Calu3 (cell line): ENCODE results near the gene NKD1. TPM values are rescaled to one million over a fixed set of nuclear protein-coding genes. Genes with fewer than 3 reads are reported as not detected.

Source experiments
- BruUV-seq: library from RNA; stranded (reverse); fragments of 400-500 nt; replicated peaks from 2 replicates; lab custom pipeline; 2021; lab: Mats Ljungman, UMichigan
- CTCF ChIA-PET: fragments of 300-600 bp; sonication (Branson Sonifier 250); formaldehyde crosslinking; loops from one replicate; lab custom pipeline; 2022; ENCODE audit warnings: antibody characterized with exemption; lab: Charles Lee
- DNase-seq: peaks from one replicate; pipeline ENCODE4 v3.0.0; 2022
- H3K27ac Mint-ChIP-seq: one replicate; pipeline ENCODE4 v1.8.0; 2022; ENCODE audit warnings: mixed read lengths; ENCODE audit not compliant: unreplicated experiment
- H3K27me3 Mint-ChIP-seq: one replicate; pipeline ENCODE4 v1.8.0; 2022; ENCODE audit warnings: mixed read lengths; ENCODE audit not compliant: unreplicated experiment
- H3K36me3 Mint-ChIP-seq: one replicate; pipeline ENCODE4 v1.8.0; 2022; ENCODE audit warnings: mild to moderate bottlenecking, moderate library complexity, mixed read lengths; ENCODE audit not compliant: insufficient read depth, unreplicated experiment
- H3K4me1 Mint-ChIP-seq: one replicate; pipeline ENCODE4 v1.8.0; 2022; ENCODE audit warnings: mild to moderate bottlenecking, low read depth, mixed read lengths; ENCODE audit not compliant: unreplicated experiment
- H3K4me3 Mint-ChIP-seq: one replicate; pipeline ENCODE4 v1.8.0; 2022; ENCODE audit warnings: mild to moderate bottlenecking, low read depth, moderate library complexity, mixed read lengths; ENCODE audit not compliant: unreplicated experiment
- H3K9me3 Mint-ChIP-seq: one replicate; pipeline ENCODE4 v1.8.0; 2022; ENCODE audit warnings: low read depth, mixed read lengths; ENCODE audit not compliant: unreplicated experiment
- CTCF ChIP-seq: fragments of 200-600 bp; IDR thresholded peaks from one replicate; pipeline ENCODE4 v1.8.0; 2022; ENCODE audit warnings: antibody characterized with exemption; ENCODE audit not compliant: unreplicated experiment
- intact Hi-C: fragments of 100-400 bp; cut with micrococcal nuclease; formaldehyde crosslinking; loops from one replicate; pipeline ENCODE4 v1.10.0; 2022; ENCODE audit not compliant: unreplicated experiment
- total RNA-seq: library from RNA; stranded (reverse); gene quantifications from 2 replicates; pipeline ENCODE4 v1.2.3, GENCODE V29; 2022

Gene NKD1
- total RNA-seq, 1 experiment from 2014 or later = 0.31 TPM

- peaks cover 65% of the 10 kb centered on the region for H3K27me3 Mint-ChIP-seq
- intact Hi-C loops = no loop called here
- no peak for DNase-seq
- H3K27ac Mint-ChIP-seq = no peak overlapping the region
- no peaks in the 10 kb centered on the region for H3K36me3 Mint-ChIP-seq
- no peak for TF ChIP-seq CTCF
- no TSS peak for BruUV-seq
- no peak overlapping the region for H3K4me3 Mint-ChIP-seq
- no peaks in the 10 kb centered on the region for H3K4me1 Mint-ChIP-seq
- CTCF ChIA-PET = interaction anchor here (0.9 kb wide), 1 partner anchor 13 kb away, joined by 4 read pairs; no protein-coding TSS in a partner anchor
- H3K9me3 Mint-ChIP-seq = peaks cover 5% of the 10 kb centered on the region
Observed at GRCh38 chr16:50651835-50652438, 103.7 kb downstream of the NKD1 start.

GRCh38 chr16:50652836-50653425, 104.7 kb downstream of the NKD1 start:
- CTCF ChIA-PET = interaction anchor here (0.5 kb wide), 1 partner anchor 1696 kb away, joined by 3 read pairs; no protein-coding TSS in a partner anchor
- Mint-ChIP-seq H3K27me3 (peaks cover 65% of the 10 kb centered on the region), H3K27ac (no peak overlapping the region), H3K36me3 (no peaks in the 10 kb centered on the region), H3K9me3 (peaks cover 5% of the 10 kb centered on the region), H3K4me3 (no peak overlapping the region), H3K4me1 (no peaks in the 10 kb centered on the region)
- intact Hi-C loops = no loop called here
- no peak for TF ChIP-seq CTCF
- no TSS peak for BruUV-seq
- DNase-seq = no peak

- intact Hi-C loops = no loop called here
- Mint-ChIP-seq H3K36me3 (no peaks in the 10 kb centered on the region), H3K4me1 (no peaks in the 10 kb centered on the region), H3K27me3 (peaks cover 58% of the 10 kb centered on the region), H3K9me3 (peaks cover 5% of the 10 kb centered on the region), H3K4me3 (no peak overlapping the region), H3K27ac (no peak overlapping the region)
- CTCF ChIA-PET = interaction anchor here (0.5 to 0.6 kb wide), 3 partner anchors 11 to 1696 kb away, joined by 3 read pairs; no protein-coding TSS in a partner anchor
- peak; percentile 37 for DNase-seq
- TF ChIP-seq CTCF = no peak
- no TSS peak for BruUV-seq
Observed at GRCh38 chr16:50653633-50654519, 105.7 kb downstream of the NKD1 start.

- no peak for TF ChIP-seq CTCF
- H3K27ac Mint-ChIP-seq = no peak overlapping the region
- CTCF ChIA-PET = interaction anchor here (0.6 kb wide), 1 partner anchor 11 kb away, joined by 3 read pairs; no protein-coding TSS in a partner anchor
- intact Hi-C loops = no loop called here
- H3K27me3 Mint-ChIP-seq = peaks cover 53% of the 10 kb centered on the region
- H3K36me3 Mint-ChIP-seq = no peaks in the 10 kb centered on the region
- DNase-seq = no peak
- H3K4me1 Mint-ChIP-seq = no peaks in the 10 kb centered on the region
- peaks cover 5% of the 10 kb centered on the region for H3K9me3 Mint-ChIP-seq
- H3K4me3 Mint-ChIP-seq = no peak overlapping the region
- BruUV-seq = no TSS peak
Observed at GRCh38 chr16:50655558-50656055, 107.4 kb downstream of the NKD1 start.
